Immature natural killer cell (primary cell): ENCODE results near the gene ASAP2. TPM values are rescaled to one million over a fixed set of nuclear protein-coding genes. Genes with fewer than 3 reads are reported as not detected.

Experiments
- DNase-seq, 3 donors: peaks; one replicate each; pipeline ENCODE4 v3.0.0; 2022; ENCODE audit warnings: mixed read lengths in 1 of 3
- H3K27ac Mint-ChIP-seq, 6 donors: one replicate each; pipeline ENCODE4 v1.8.0; 2020; ENCODE audit warnings: mixed read lengths in 6 of 6, mild to moderate bottlenecking in 5 of 6, inconsistent platforms in 4 of 6, moderate library complexity in 3 of 6
- H3K27me3 Mint-ChIP-seq, 3 donors: one replicate each; pipeline ENCODE4 v1.8.0; 2020 to 2021; ENCODE audit warnings: low read depth in 3 of 3, mild to moderate bottlenecking in 3 of 3, mixed read lengths in 3 of 3, moderate library complexity in 3 of 3, inconsistent platforms in 1 of 3
- H3K36me3 Mint-ChIP-seq, 3 donors: one replicate each; pipeline ENCODE4 v1.8.0; 2020; ENCODE audit warnings: mixed read lengths in 3 of 3, inconsistent platforms in 2 of 3, mild to moderate bottlenecking in 2 of 3
- H3K4me1 Mint-ChIP-seq, 2 donors: one replicate each; pipeline ENCODE4 v1.8.0; 2020; ENCODE audit warnings: inconsistent platforms in 2 of 2, mild to moderate bottlenecking in 2 of 2, mixed read lengths in 2 of 2, moderate library complexity in 1 of 2
- H3K4me3 Mint-ChIP-seq, 5 donors: one replicate each; pipeline ENCODE4 v1.8.0; 2020; ENCODE audit warnings: mild to moderate bottlenecking in 5 of 5, mixed read lengths in 5 of 5, inconsistent platforms in 3 of 5, moderate library complexity in 3 of 5
- H3K9me3 Mint-ChIP-seq, 6 donors: one replicate each; pipeline ENCODE4 v1.8.0; 2020; ENCODE audit warnings: mild to moderate bottlenecking in 6 of 6, mixed read lengths in 6 of 6, inconsistent platforms in 4 of 6, moderate library complexity in 3 of 6
- polyA plus RNA-seq, 3 donors: library from polyadenylated mRNA; unstranded; fragments of 300-500 nt; fragmentation: Illumina TruSeq; gene quantifications; one replicate each; pipeline ENCODE4 v1.2.3, GENCODE V29; 2021

ASAP2 gene
- polyA plus RNA-seq, 3 donors from 2014 or later: 0.04 to 0.06 TPM; not detected in 1

DNA sequence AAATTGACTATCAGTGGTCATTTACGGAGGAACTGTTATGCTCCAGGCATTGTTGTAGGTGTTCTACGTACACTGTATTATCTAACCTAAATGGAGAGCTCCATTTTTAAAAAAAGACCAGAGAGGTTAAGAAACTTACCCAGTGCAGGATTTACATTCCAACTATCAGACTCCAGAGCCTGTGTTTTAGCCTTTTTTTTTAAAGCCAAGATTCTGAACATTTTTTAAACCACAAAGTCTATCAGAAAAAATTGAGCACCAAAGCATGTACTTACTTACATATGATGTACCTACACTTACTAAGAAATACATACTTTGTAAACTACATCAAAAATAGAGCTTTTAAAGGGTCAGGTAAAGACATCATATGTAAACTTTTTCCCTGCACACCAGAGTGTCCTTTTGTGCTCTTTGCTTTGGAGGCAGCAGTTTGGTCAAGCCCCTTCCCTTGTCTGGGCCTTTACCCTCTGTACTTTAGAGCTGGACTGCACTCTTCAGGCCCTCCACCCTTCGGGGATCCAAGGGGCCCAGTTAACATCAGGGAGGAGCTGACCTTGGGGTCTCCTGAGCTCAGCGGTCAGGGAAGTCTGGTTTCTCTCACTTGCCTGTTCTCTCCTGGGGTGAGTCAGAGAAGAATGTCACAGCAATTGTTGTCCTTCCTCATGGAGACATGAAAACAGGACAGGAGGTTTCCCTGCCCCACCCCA lies 158.3 kb downstream of the ASAP2 start:
- H3K4me3 Mint-ChIP-seq: no peak overlapping the region
- H3K27me3 Mint-ChIP-seq: peaks cover 2 to 13% (median 12%) of the 10 kb centered on the region in 3 donors

DNA sequence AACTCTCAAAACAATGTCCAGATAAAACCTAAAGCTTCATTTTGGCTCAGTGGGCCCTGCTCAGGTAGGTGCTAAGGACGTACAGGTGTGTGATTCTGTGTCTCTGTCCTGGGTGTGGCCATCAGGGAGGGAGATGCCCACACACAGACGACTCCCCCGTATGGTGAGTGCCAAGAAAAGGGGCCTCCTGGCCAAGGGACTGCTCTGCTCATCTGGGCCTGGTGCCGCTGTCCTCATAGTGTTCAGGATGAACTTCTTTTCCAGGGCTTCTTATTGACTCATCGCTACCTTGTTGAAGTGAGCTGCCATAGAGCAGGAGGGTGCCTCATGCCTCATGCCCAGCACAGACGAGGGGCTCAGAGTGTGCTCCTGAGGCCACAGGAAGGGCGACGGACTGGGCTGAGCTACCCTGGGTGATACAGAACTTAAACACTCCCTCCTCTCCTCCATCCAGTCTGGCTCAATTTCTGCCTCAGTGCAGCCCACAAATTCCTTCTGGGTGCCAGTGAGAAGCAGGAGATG lies 158.9 kb downstream of the ASAP2 start:
- Mint-ChIP-seq H3K27ac (no peak overlapping the region), H3K4me3 (no peak overlapping the region), H3K27me3 (peaks cover 2 to 13% (median 9%) of the 10 kb centered on the region in 3 donors), H3K9me3 (no peaks in the 10 kb centered on the region), H3K36me3 (no peaks in the 10 kb centered on the region), H3K4me1 (no peaks in the 10 kb centered on the region)
- DNase-seq: no peak

More for the DNA sequence above, 158.3 kb downstream of the ASAP2 start:
- Mint-ChIP-seq H3K4me1 (no peaks in the 10 kb centered on the region), H3K36me3 (no peaks in the 10 kb centered on the region), H3K9me3 (no peaks in the 10 kb centered on the region), H3K27ac (no peak overlapping the region)
- no peak for DNase-seq

DNA sequence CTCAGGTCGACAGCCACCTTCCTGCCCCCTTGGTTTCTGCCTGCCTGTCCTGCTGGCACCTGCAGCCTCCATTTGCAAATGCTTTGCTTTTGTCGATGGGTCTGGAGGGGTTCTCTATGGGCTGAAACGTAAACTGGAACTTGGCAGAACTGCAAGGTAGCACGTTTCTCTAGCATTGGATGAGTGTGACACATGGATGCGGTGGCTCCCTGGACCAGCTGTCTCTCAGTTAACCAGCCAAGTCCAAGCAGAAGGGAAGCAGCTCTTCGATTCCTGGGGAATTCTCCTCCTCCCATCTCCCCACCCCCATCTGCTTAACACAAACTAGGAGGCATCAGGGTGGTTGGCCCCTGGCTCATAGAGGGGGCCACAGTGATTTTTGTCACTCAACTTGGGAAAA lies 159.4 kb downstream of the ASAP2 start:
- no peak overlapping the region for H3K4me3 Mint-ChIP-seq
- H3K36me3 Mint-ChIP-seq: no peaks in the 10 kb centered on the region
- H3K27me3 Mint-ChIP-seq: peaks cover 2 to 13% (median 9%) of the 10 kb centered on the region in 3 donors
- no peaks in the 10 kb centered on the region for H3K9me3 Mint-ChIP-seq
- DNase-seq: no peak
- H3K4me1 Mint-ChIP-seq: no peaks in the 10 kb centered on the region
- no peak overlapping the region for H3K27ac Mint-ChIP-seq

DNA sequence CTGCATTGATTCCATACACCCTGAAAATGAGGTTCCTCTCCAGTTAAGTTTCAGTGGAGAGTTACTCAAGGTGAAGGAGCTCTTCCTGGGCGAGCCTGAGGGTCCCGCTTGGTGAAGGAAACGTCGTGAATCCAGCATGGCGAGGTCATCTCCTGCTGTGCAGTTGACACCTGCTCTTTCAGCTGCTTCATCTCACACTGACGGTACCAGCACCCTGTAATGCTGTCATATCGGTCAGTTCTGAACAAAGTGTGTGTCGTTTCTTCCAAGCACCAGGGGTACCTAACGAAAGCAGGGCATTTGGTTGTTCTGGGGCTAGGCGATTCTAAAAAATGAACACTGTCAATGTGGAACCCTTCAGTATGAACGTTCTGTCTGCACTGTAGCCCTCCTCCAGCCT lies 164.1 kb downstream of the ASAP2 start:
- Mint-ChIP-seq H3K27me3 (peaks cover 0 to 11% (median 2%) of the 10 kb centered on the region in 3 donors), H3K9me3 (no peaks in the 10 kb centered on the region), H3K4me1 (no peaks in the 10 kb centered on the region), H3K36me3 (no peaks in the 10 kb centered on the region), H3K27ac (no peak overlapping the region), H3K4me3 (no peak overlapping the region)
- no peak for DNase-seq

DNA sequence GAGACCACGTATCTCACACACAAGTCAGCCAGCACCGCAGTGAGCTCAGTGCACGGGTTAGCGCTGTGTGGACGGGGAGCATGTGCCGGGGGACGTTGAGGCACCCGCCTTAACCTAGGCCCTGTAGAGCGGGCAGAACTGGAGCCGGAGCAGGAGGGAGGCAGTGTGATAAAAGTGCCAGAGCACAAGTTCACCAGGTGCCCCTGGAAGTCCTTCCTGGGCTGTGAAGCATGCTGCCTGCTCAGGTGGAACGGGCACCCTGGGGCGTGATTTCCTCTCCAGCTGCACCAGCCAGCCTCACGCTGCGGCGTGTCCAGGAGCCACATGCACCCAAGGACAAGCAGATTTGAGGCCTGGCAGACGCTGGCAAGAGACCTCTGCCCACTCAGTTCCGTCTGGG lies 166.4 kb downstream of the ASAP2 start:
- no peaks in the 10 kb centered on the region for H3K36me3 Mint-ChIP-seq
- H3K4me1 Mint-ChIP-seq: no peaks in the 10 kb centered on the region
- peaks cover 0 to 11% (median 1%) of the 10 kb centered on the region in 3 donors for H3K27me3 Mint-ChIP-seq
- no peak overlapping the region for H3K27ac Mint-ChIP-seq
- no peaks in the 10 kb centered on the region for H3K9me3 Mint-ChIP-seq
- no peak overlapping the region for H3K4me3 Mint-ChIP-seq
- DNase-seq: no peak

DNA sequence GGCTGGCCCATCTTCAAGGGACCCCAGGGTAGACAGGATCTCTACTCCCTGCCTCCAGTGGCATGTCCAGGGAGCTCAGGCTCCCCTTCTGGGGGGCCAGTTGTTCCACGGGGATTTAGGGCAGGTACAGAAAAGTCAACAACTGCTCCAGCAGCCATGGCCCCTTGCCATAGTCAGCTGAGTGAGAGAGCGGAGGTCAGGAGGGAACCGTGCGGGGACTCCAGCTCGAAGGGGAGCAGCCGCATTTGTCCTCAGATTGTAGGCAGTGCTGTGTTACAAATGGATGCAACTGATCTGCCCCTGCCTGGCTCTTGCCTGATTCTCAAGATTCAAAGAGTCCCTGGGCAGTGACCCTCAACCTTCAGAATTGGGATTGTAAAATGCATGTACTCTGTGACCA lies 166.9 kb downstream of the ASAP2 start:
- H3K27me3 Mint-ChIP-seq: peaks cover 0 to 11% (median 1%) of the 10 kb centered on the region in 3 donors
- H3K27ac Mint-ChIP-seq: no peak overlapping the region
- H3K4me3 Mint-ChIP-seq: no peak overlapping the region
- no peaks in the 10 kb centered on the region for H3K4me1 Mint-ChIP-seq
- no peaks in the 10 kb centered on the region for H3K36me3 Mint-ChIP-seq
- H3K9me3 Mint-ChIP-seq: no peaks in the 10 kb centered on the region
- DNase-seq: no peak

DNA sequence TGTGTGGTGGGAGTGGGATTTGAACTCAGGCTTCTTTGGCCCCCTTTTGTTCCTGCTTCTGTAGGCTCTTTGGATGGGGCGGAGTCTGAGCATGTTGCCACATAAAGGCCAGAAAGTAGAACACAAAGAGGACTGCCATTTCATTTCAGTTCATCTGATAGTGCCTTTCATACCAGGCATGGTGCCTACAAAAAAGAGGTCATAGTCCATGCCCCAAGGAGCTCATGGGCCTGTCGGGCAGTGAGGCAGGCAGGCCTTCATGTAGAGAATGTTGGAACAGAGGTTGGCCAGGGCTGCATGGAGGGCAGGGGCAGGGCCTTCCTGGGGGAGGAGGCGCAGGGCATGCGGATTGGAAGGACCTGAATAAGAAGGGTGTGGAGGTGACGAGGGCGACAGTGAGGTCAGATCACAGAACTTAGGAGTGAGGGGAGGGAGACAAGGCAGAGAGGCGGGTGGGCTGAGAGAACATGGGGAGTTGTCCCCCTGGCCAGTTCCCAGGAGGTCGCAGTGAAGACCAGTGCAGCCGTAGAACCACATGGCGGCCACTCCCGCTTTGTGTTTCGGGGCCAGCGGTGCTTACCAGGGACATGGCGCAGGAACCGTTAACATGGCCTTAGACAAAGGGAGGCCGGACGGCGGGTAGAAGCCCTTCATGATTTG lies 167.6 kb downstream of the ASAP2 start:
- Mint-ChIP-seq H3K4me1 (no peaks in the 10 kb centered on the region), H3K27ac (no peak overlapping the region), H3K36me3 (no peaks in the 10 kb centered on the region), H3K27me3 (peaks cover 0 to 11% (median 1%) of the 10 kb centered on the region in 3 donors), H3K4me3 (no peak overlapping the region), H3K9me3 (no peaks in the 10 kb centered on the region)
- no peak for DNase-seq

DNA sequence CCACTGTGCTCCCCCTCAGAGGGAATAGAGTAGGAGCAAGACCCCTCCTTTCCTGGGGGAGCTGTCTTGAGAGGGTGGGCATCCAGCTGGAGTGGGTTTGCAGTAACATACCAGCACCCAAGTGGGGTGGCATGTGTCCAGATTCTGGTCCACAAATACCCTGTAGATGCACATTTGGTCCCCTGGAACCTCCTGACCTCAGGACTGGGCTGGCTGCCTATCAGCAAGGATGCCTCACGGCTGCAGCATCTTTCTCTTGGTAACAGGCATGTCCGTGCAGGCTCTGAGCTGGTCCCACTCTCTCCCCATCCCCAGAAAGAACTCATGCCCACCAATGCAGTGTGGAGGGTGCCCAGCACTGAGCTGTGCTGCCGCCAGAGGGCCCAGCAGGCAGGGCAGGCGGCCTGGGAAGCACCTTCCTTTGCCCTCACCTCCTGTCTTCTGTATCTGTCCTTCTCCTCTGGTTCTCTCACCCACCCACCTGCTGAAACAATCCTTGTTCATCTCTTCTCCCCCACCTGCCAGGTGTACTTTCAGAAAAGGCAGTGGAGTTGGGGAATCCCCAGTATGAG lies 169.3 kb downstream of the ASAP2 start:
- no peak for DNase-seq
- Mint-ChIP-seq H3K27me3 (peaks cover 0 to 7% (median 1%) of the 10 kb centered on the region in 3 donors), H3K4me3 (no peak overlapping the region), H3K27ac (no peak overlapping the region), H3K4me1 (no peaks in the 10 kb centered on the region), H3K36me3 (no peaks in the 10 kb centered on the region), H3K9me3 (no peaks in the 10 kb centered on the region)

DNA sequence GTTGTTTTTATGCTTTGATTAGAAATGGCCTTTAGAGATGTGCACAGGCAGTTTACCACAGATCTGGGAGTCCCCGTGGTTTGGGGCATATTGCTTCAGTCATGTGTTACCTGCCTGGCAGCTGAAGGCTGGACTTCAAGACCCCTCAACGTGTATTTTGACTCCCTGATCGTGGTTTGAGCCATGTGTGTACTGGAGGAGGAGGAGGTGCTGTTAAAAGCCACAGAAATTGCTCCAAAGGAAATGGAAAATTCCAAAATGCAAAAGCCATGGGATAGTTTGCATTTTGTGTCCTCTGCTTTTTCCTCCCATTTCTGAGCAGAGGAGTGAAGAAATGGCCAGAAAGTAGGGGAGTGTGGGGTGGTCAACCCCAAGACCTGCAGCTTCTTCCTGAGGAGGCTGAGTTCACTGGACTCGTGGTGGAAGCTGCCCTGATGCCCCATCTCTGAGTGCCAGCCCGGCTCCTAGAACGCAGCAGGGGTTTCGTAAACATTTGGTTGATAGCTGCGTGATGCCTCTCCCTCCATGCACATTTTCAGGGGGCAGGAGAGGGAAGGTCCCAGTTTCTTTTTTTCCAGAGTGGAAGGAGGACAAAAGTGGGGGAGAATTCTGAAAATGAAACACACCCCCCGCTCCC lies 171.0 kb downstream of the ASAP2 start:
- no peaks in the 10 kb centered on the region for H3K9me3 Mint-ChIP-seq
- no peak overlapping the region for H3K4me3 Mint-ChIP-seq
- H3K4me1 Mint-ChIP-seq: no peaks in the 10 kb centered on the region
- H3K36me3 Mint-ChIP-seq: no peaks in the 10 kb centered on the region
- H3K27me3 Mint-ChIP-seq: peaks cover 0 to 8% (median 1%) of the 10 kb centered on the region in 3 donors
- no peak overlapping the region for H3K27ac Mint-ChIP-seq
- DNase-seq: no peak

DNA sequence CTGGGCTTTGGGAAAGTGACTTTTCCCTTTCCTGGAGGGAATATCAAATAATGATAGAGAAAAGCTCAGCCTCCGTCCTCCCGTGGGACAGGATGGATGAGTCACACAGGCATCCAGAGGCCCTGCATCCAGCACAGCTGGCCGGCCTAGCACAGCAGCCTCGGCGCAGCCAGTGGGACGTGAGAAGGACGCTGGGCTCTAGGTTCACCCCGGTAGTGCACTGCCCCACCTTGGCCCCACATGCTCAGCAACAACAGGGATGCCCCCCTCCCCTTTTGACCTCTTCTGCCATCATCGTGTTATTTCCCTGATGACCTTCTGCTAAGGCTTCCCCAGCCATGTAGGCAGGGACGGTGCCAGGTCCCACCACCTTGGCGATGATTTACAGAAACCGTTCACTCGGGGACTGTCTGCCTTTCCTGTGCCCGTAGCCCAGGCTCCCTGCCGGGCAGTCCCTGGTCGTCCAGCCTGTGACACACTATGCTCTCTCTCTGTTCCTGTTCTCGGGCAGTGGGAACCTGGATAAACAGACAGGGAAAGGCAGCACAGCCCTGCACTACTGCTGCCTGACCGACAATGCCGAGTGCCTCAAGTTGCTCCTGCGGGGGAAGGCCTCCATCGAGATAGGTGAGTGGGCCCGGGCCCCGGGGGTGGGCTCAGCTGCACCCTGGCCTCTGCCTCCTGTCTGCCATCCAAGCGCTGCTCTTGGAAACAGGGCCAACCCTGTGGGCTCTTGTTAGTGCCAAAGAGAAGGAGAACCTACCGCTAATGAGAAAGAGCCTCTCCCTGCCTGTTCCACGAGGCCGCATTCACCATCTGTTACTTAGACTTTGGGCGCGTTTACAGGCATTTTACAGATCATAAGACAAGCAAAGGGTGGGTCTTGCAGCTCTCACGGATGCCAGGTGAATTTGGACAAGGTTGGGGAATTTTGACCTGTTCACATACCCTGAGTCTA lies 172.1 kb downstream of the ASAP2 start:
- Mint-ChIP-seq H3K27ac (no peak overlapping the region), H3K4me1 (no peaks in the 10 kb centered on the region), H3K9me3 (no peaks in the 10 kb centered on the region), H3K27me3 (peaks cover 0 to 8% (median 1%) of the 10 kb centered on the region in 3 donors), H3K36me3 (no peaks in the 10 kb centered on the region), H3K4me3 (no peak overlapping the region)
- DNase-seq: no peak

DNA sequence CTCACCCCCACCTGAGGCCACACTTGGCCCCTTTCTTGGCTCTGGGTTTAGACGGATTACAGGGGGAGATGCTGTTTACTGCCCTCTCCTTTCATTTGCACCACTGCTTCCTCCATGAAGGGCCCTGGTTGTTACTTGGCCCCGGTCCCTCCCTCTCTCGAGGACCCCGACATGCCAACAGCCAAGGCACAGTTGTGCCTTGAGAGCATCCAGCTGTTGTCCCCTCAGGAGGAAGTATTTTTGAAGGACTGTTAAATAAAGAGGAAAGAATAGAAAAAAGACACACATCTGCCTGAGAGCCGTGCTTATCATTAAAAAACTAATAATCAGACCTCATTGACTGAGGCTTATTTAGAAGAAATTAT lies 172.8 kb downstream of the ASAP2 start:
- DNase-seq: no peak
- Mint-ChIP-seq H3K27ac (no peak overlapping the region), H3K4me3 (no peak overlapping the region), H3K4me1 (no peaks in the 10 kb centered on the region), H3K36me3 (no peaks in the 10 kb centered on the region), H3K9me3 (no peaks in the 10 kb centered on the region), H3K27me3 (peaks cover 0 to 3% (median 1%) of the 10 kb centered on the region in 3 donors)

DNA sequence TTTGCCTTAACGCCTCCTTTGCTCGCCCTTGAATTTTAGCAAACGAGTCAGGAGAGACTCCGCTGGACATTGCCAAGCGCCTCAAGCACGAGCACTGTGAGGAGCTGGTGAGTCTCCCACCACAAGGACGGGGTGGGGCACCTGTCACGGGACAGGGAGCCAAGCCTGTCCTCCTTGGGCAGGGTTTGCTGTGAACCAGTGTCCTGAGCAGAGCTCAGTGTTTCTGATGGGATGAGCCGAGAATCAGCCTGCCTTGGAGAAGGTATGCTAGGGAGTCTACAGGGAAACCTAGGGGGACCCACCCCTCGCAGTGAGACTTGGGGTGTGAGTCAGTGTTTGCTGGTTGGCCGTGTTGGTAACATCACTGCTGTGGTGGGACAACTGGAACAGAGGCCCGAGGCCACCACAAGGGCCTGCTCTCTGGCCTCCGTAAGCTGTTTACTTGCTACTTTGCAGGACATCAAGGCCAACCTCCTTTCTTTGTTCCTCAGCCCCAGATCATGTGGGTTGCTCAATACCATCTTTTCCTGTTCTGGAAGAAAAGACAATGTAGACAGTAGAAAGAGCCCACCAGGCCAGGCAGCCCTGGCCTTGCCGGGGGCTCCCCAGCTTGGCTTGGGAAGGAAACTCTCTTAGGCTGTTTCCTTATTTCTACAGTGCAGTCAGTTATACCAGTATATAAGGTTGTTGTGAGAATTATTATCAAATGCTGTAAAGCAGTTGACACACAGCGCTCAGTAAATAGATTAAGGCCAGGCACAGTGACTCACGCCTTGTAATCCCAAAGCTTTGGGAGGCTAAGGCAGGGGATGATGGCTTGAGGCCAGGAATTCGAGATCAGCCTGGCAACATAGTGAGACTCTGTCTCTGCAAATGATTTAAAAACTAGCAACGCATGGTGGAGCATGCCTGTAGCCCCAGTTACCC lies 174.4 kb downstream of the ASAP2 start:
- peaks cover 0 to 3% (median 1%) of the 10 kb centered on the region in 3 donors for H3K27me3 Mint-ChIP-seq
- no peak overlapping the region for H3K4me3 Mint-ChIP-seq
- no peaks in the 10 kb centered on the region for H3K36me3 Mint-ChIP-seq
- DNase-seq: no peak
- no peak overlapping the region for H3K27ac Mint-ChIP-seq
- H3K4me1 Mint-ChIP-seq: no peaks in the 10 kb centered on the region
- no peaks in the 10 kb centered on the region for H3K9me3 Mint-ChIP-seq
